PC-3 (cell line): Measurements from ENCODE around the gene PELI1. TPM values are rescaled to one million over a fixed set of nuclear protein-coding genes. Genes with fewer than 3 reads are reported as not detected.

ENCODE experiments used
- ATAC-seq: fragments of 200-7000 bp; cut with Tn5 transposase; 2 replicates; pipeline ENCODE4 v1.9.1; 2020; ENCODE audit warnings: mild to moderate bottlenecking, moderate library complexity
- BruUV-seq: library from RNA; stranded (reverse); fragments of 400-500 nt; replicated peaks from 2 replicates; lab custom pipeline; 2021; lab: Mats Ljungman, UMichigan
- CTCF ChIA-PET: fragments of 300-600 bp; sonication (Branson Sonifier 250); formaldehyde crosslinking; loops from one replicate; lab custom pipeline; 2022; ENCODE audit warnings: antibody characterized with exemption; lab: Charles Lee
- POLR2A ChIA-PET: fragments of 300-600 bp; sonication (Branson Sonifier 250); formaldehyde crosslinking; loops from one replicate; lab custom pipeline; 2022; ENCODE audit warnings: antibody characterized with exemption; ENCODE audit not compliant: unreplicated experiment; lab: Charles Lee
- DNase-seq: peaks from one replicate; pipeline ENCODE4 v3.0.0-alpha.2; 2015
- H2AFZ ChIP-seq: fragments of 300-600 bp; sonication (generic); 2 replicates; pipeline ENCODE4 v1.6.0; 2016; ENCODE audit warnings: antibody characterized with exemption, low read length
- H3F3A ChIP-seq: fragments of 300-600 bp; sonication (generic); one replicate; pipeline ENCODE4 v1.6.0; 2017; ENCODE audit warnings: antibody characterized with exemption, low read length, control low read depth, mild to moderate bottlenecking; ENCODE audit not compliant: unreplicated experiment
- H3K27ac ChIP-seq: fragments of 300-600 bp; sonication (generic); 2 replicates; pipeline ENCODE4 v1.5.1; 2016; ENCODE audit warnings: mild to moderate bottlenecking, low read length
- H3K27me3 ChIP-seq: fragments of 300-600 bp; sonication (generic); 2 replicates; pipeline ENCODE4 v1.6.1; 2016; ENCODE audit warnings: low read length, mixed read lengths
- H3K36me3 ChIP-seq: fragments of 300-600 bp; sonication (generic); 2 replicates; pipeline ENCODE4 v1.6.1; 2016; ENCODE audit warnings: low read depth, mixed run types, low read length, mixed read lengths
- H3K4me1 ChIP-seq: fragments of 300-600 bp; sonication (generic); 2 replicates; pipeline ENCODE4 v1.5.1; 2016; ENCODE audit warnings: low read length; ENCODE audit not compliant: insufficient read depth
- H3K4me2 ChIP-seq: fragments of 300-600 bp; sonication (generic); 2 replicates; pipeline ENCODE4 v1.6.0; 2016; ENCODE audit warnings: low read length
- H3K4me3 ChIP-seq: fragments of 300-600 bp; sonication (generic); 2 replicates; pipeline ENCODE4 v1.5.1; 2016; ENCODE audit warnings: mild to moderate bottlenecking, low read length, mixed read lengths
- H3K79me2 ChIP-seq: fragments of 300-600 bp; sonication (generic); 2 replicates; pipeline ENCODE4 v1.6.1; 2017; ENCODE audit warnings: low read length, mixed read lengths
- H3K9ac ChIP-seq: fragments of 300-600 bp; sonication (generic); 2 replicates; pipeline ENCODE4 v1.6.0; 2016; ENCODE audit warnings: mild to moderate bottlenecking, low read length
- H3K9me2 ChIP-seq: fragments of 300-600 bp; sonication (generic); replicated peaks from 2 replicates; pipeline ENCODE4 v1.6.1; 2016; ENCODE audit warnings: mixed run types, low read length, mixed read lengths
- H3K9me3 ChIP-seq: fragments of 300-600 bp; sonication (generic); 2 replicates; pipeline ENCODE4 v1.6.1; 2016; ENCODE audit warnings: low read length, mixed read lengths
- H4K20me1 ChIP-seq: fragments of 300-600 bp; sonication (generic); 2 replicates; pipeline ENCODE4 v1.6.1; 2016; ENCODE audit warnings: low read length, mixed read lengths
- CTCF ChIP-seq: fragments of 300-600 bp; sonication (generic); conservative IDR thresholded peaks from 2 replicates; pipeline ENCODE4 v1.5.1; 2017; ENCODE audit warnings: antibody characterized with exemption, low read depth, mild to moderate bottlenecking, low read length
- EZH2 ChIP-seq: fragments of 300-600 bp; sonication (generic); IDR thresholded peaks from one replicate; pipeline ENCODE4 v1.6.1; 2017; ENCODE audit warnings: antibody characterized with exemption, mild to moderate bottlenecking, low read length; ENCODE audit not compliant: unreplicated experiment
- EZH2phosphoT487 ChIP-seq: fragments of 300-600 bp; sonication (generic); IDR thresholded peaks from 2 replicates; pipeline ENCODE4 v1.6.1; 2018; ENCODE audit warnings: mild to moderate bottlenecking, antibody characterized with exemption, low read length, borderline replicate concordance
- intact Hi-C: fragments of 100-400 bp; cut with micrococcal nuclease; formaldehyde crosslinking; loops from 2 replicates; pipeline ENCODE4 v1.9.0; 2023
- total RNA-seq: library from RNA; depleted of rRNA; stranded (reverse); fragments of >200 nt; gene quantifications from 2 replicates; pipeline ENCODE4 v1.2.3, GENCODE V29; 2014

Gene PELI1
- total RNA-seq, 1 experiment from 2014 or later: 5.6 TPM

GRCh38 chr2:64067326-64067725, 76.9 kb downstream of the PELI1 start:
- Histone ChIP-seq H3K9me3 (no peaks in the 10 kb centered on the region), H3K27me3 (no peaks in the 10 kb centered on the region), H3K79me2 (no peaks in the 10 kb centered on the region), H3K4me1 (peaks cover 14% of the 10 kb centered on the region), H3K36me3 (no peaks in the 10 kb centered on the region), H3K9me2 (no peaks in the 10 kb centered on the region), H4K20me1 (no peaks in the 10 kb centered on the region), H3K4me2 (no peak overlapping the region), H3K27ac (no peak overlapping the region), H3F3A (peaks cover 2% of the 10 kb centered on the region), H3K9ac (no peak overlapping the region), H3K4me3 (no peak overlapping the region), H2AFZ (no peak overlapping the region)
- DNase-seq: no peak
- TF ChIP-seq EZH2 (no peak), CTCF (no peak), EZH2phosphoT487 (no peak)
- ATAC-seq: no peak
- intact Hi-C loops: no loop called here
- POLR2A ChIA-PET: no interaction called here
- BruUV-seq: no TSS peak
- CTCF ChIA-PET: no interaction called here

- H3F3A ChIP-seq: peaks cover 3% of the 10 kb centered on the region
- no peak for DNase-seq
- intact Hi-C loops: no loop called here
- H3K79me2 ChIP-seq: no peaks in the 10 kb centered on the region
- no peak overlapping the region for H3K4me3 ChIP-seq
- no peaks in the 10 kb centered on the region for H3K9me3 ChIP-seq
- H3K9me2 ChIP-seq: no peaks in the 10 kb centered on the region
- no peak for ATAC-seq
- no peak overlapping the region for H2AFZ ChIP-seq
- H3K4me1 ChIP-seq: peaks cover 15% of the 10 kb centered on the region
- H3K9ac ChIP-seq: no peak overlapping the region
- no peaks in the 10 kb centered on the region for H3K27me3 ChIP-seq
- CTCF ChIA-PET: no interaction called here
- H3K4me2 ChIP-seq: no peak overlapping the region
- H3K27ac ChIP-seq: no peak overlapping the region
- H3K36me3 ChIP-seq: no peaks in the 10 kb centered on the region
- H4K20me1 ChIP-seq: no peaks in the 10 kb centered on the region
- TF ChIP-seq CTCF (no peak), EZH2phosphoT487 (no peak), EZH2 (no peak)
- BruUV-seq: no TSS peak
- POLR2A ChIA-PET: no interaction called here
Observed at GRCh38 chr2:64065516-64065915, 78.7 kb downstream of the PELI1 start.

DNA sequence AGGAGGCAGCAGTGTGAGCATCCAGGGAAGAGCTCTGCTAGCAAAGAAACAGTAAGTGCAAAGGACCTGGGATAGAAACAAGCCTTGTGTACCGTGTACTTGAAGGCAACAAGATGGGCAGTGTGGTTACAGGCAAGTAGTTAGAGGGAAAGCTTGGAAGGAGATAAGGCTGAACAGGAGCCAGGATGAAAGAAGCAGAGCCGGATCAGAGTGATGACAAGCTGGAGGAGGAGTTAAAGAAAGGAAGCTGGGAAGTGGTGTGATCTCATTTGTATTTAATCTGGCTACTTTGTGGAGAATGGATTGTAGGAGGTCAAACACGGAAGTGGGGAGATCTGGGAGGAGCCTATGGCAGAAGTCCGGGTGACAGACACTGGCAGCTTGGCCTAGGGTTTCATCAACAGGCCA, 80.3 kb downstream of the PELI1 start:
- TF ChIP-seq CTCF (no peak), EZH2 (no peak), EZH2phosphoT487 (no peak)
- Histone ChIP-seq H3K4me1 (peaks cover 15% of the 10 kb centered on the region), H3K27me3 (no peaks in the 10 kb centered on the region), H3K9ac (no peak overlapping the region), H3K79me2 (no peaks in the 10 kb centered on the region), H3K36me3 (no peaks in the 10 kb centered on the region), H3K9me2 (no peaks in the 10 kb centered on the region), H3K9me3 (no peaks in the 10 kb centered on the region), H3K4me2 (no peak overlapping the region), H3F3A (peaks cover 3% of the 10 kb centered on the region), H4K20me1 (no peaks in the 10 kb centered on the region), H2AFZ (peak overlapping the region; percentile 11; the same call in 1 of the 2 replicates), H3K27ac (no peak overlapping the region), H3K4me3 (no peak overlapping the region)
- intact Hi-C loops: no loop called here
- POLR2A ChIA-PET: no interaction called here
- ATAC-seq (no peak; the same call in 1 of the 2 replicates), DNase-seq (no peak)
- CTCF ChIA-PET: no interaction called here
- BruUV-seq: no TSS peak
